CD14-positive monocyte (primary cell): Measurements from ENCODE around the gene GABBR1. TPM values are rescaled to one million over a fixed set of nuclear protein-coding genes. Genes with fewer than 3 reads are reported as not detected.

Source experiments
- DNase-seq, 3 donors: peaks; one replicate each; pipeline ENCODE4 v3.0.0-alpha.2; 2011 to 2022
- H2AFZ ChIP-seq: 2 replicates; pipeline ENCODE4 v1.6.0; 2012; ENCODE audit warnings: mild to moderate bottlenecking, low read depth, low read length, inconsistent platforms; ENCODE audit not compliant: insufficient read depth, poor library complexity, severe bottlenecking
- H3K27ac ChIP-seq, 2 donors: 1 replicate in 1 of 2; 2 replicates in 1 of 2; pipeline ENCODE4 v1.5.1; 2012 to 2013; ENCODE audit warnings: low read length in 2 of 2, control low read depth in 1 of 2, inconsistent platforms in 1 of 2, low read depth in 1 of 2, mild to moderate bottlenecking in 1 of 2
- H3K27me3 ChIP-seq, 2 donors: one replicate each; pipeline versions ENCODE4 v1.6.0 to v1.6.1; 2011 to 2013; ENCODE audit warnings: low read length in 2 of 2; ENCODE audit not compliant: control insufficient read depth in 2 of 2, insufficient read depth in 2 of 2
- H3K36me3 ChIP-seq, 2 donors: replicated peaks in 1 of 2; 1 replicate in 1 of 2; 2 replicates in 1 of 2; pipeline versions ENCODE4 v1.5.1 to v1.6.1; 2012 to 2013; ENCODE audit warnings: low read length in 2 of 2, control low read depth in 1 of 2, inconsistent platforms in 1 of 2, mild to moderate bottlenecking in 1 of 2; ENCODE audit not compliant: insufficient read depth in 2 of 2, control insufficient read depth in 1 of 2
- H3K4me1 ChIP-seq, 2 donors: 1 replicate in 1 of 2; 2 replicates in 1 of 2; pipeline versions ENCODE4 v1.5.1 to v1.6.1; 2012 to 2013; ENCODE audit warnings: low read length in 2 of 2, control low read depth in 1 of 2, inconsistent platforms in 1 of 2, mild to moderate bottlenecking in 1 of 2, moderate library complexity in 1 of 2; ENCODE audit not compliant: insufficient read depth in 2 of 2, control insufficient read depth in 1 of 2
- H3K4me2 ChIP-seq: replicated peaks from 2 replicates; pipeline ENCODE3; 2012; ENCODE audit warnings: low read length, moderate library complexity, mild to moderate bottlenecking; ENCODE audit not compliant: poor library complexity, severe bottlenecking; ENCODE audit errors: extremely low read depth
- H3K4me3 ChIP-seq, 3 experiments: fragments of 200-600 bp in 1 of 3; sonication (generic) in 1 of 3; replicated peaks in 1 of 3; 1 replicate in 2 of 3; 2 replicates in 1 of 3; pipeline ENCODE4 v1.5.1; 2011 to 2013; ENCODE audit warnings: low read length in 3 of 3, mild to moderate bottlenecking in 3 of 3, control low read depth in 2 of 3, low read depth in 2 of 3, inconsistent platforms in 1 of 3, moderate library complexity in 1 of 3
- H3K79me2 ChIP-seq: 2 replicates; pipeline ENCODE4 v1.6.0; 2012; ENCODE audit warnings: mild to moderate bottlenecking, control low read depth, inconsistent platforms, low read length, moderate library complexity; ENCODE audit not compliant: insufficient read depth
- H3K9ac ChIP-seq: 2 replicates; pipeline ENCODE4 v1.6.0; 2017; ENCODE audit warnings: low read length, mild to moderate bottlenecking; ENCODE audit not compliant: insufficient read depth, poor library complexity, severe bottlenecking
- H3K9me3 ChIP-seq, 2 donors: replicated peaks in 1 of 2; 1 replicate in 1 of 2; 2 replicates in 1 of 2; pipeline versions ENCODE4 v1.5.1 to v1.6.1; 2012 to 2013; ENCODE audit warnings: low read length in 2 of 2, control low read depth in 1 of 2; ENCODE audit not compliant: control insufficient read depth in 1 of 2, insufficient read depth in 1 of 2
- H4K20me1 ChIP-seq: 2 replicates; pipeline ENCODE4 v1.6.0; 2012; ENCODE audit warnings: mild to moderate bottlenecking, low read length, control low read depth, moderate library complexity; ENCODE audit not compliant: insufficient read depth
- H3K27ac Mint-ChIP-seq, 7 donors: one replicate each; pipeline ENCODE4 v1.8.0; 2020; ENCODE audit warnings: mild to moderate bottlenecking in 7 of 7, mixed read lengths in 7 of 7, moderate library complexity in 6 of 7, inconsistent platforms in 2 of 7
- H3K27me3 Mint-ChIP-seq, 3 donors: one replicate each; pipeline ENCODE4 v1.8.0; 2021 to 2022; ENCODE audit warnings: low read depth in 3 of 3, mild to moderate bottlenecking in 3 of 3, mixed read lengths in 3 of 3, moderate library complexity in 3 of 3, inconsistent platforms in 1 of 3
- H3K36me3 Mint-ChIP-seq, 2 donors: one replicate each; pipeline ENCODE4 v1.8.0; 2020; ENCODE audit warnings: mixed read lengths in 2 of 2, inconsistent platforms in 1 of 2, mild to moderate bottlenecking in 1 of 2
- H3K4me1 Mint-ChIP-seq: one replicate; pipeline ENCODE4 v1.8.0; 2020; ENCODE audit warnings: mild to moderate bottlenecking, mixed read lengths
- H3K4me3 Mint-ChIP-seq, 2 donors: one replicate each; pipeline ENCODE4 v1.8.0; 2020; ENCODE audit warnings: mild to moderate bottlenecking in 2 of 2, mixed read lengths in 2 of 2, moderate library complexity in 1 of 2
- H3K9me3 Mint-ChIP-seq, 7 donors: one replicate each; pipeline ENCODE4 v1.8.0; 2020 to 2022; ENCODE audit warnings: mixed read lengths in 7 of 7, mild to moderate bottlenecking in 6 of 7, moderate library complexity in 6 of 7, inconsistent platforms in 2 of 7
- WGBS: methylation state at CpG from one replicate; pipeline ENCODE4 v1.1.5; 2013; ENCODE audit warnings: missing lambda C conversion rate; ENCODE audit not compliant: insufficient coverage; 5-methylcytosine and 5-hydroxymethylcytosine counted together
- intact Hi-C, 2 donors: fragments of 100-400 bp; cut with micrococcal nuclease; formaldehyde crosslinking; loops; one replicate each; pipeline versions ENCODE4 v1.15.0 to v1.15.1; 2023
- polyA plus RNA-seq, 3 donors: library from polyadenylated mRNA; depleted of rRNA in 1 of 3; unstranded in 2 of 3; stranded (reverse) in 1 of 3; fragments of 300-500 nt in 2 of 3; fragments of >200 nt in 1 of 3; fragmentation: Illumina TruSeq in 2 of 3; gene quantifications; 1 replicate in 2 of 3; 2 replicates in 1 of 3; pipeline ENCODE4 v1.2.3, GENCODE V29; 2012 to 2021
- TF ChIP-seq, protein P1 (sequence below): fragments of 200-600 bp; IDR thresholded peaks from one replicate; pipeline ENCODE4 v1.8.0; 2022; ENCODE audit warnings: antibody characterized with exemption, mild to moderate bottlenecking

The GABBR1 gene
- polyA plus RNA-seq, 3 donors: 0.91 to 228 (median 1.8) TPM

- H3K4me2 ChIP-seq: no peak overlapping the region
- no peaks in the 10 kb centered on the region for H3K79me2 ChIP-seq
- H3K27me3 ChIP-seq: no peaks in the 10 kb centered on the region
- Mint-ChIP-seq H3K9me3 (peaks cover 0 to 5% (median 0%) of the 10 kb centered on the region in 7 donors), H3K36me3 (no peaks in the 10 kb centered on the region), H3K4me3 (no peak overlapping the region), H3K27me3 (peaks cover 3 to 6% (median 5%) of the 10 kb centered on the region in 3 donors), H3K27ac (no peak overlapping the region), H3K4me1 (no peaks in the 10 kb centered on the region)
- no peak overlapping the region for H3K9ac ChIP-seq
- no peaks in the 10 kb centered on the region for H3K9me3 ChIP-seq
- intact Hi-C loops: no loop called here
- H2AFZ ChIP-seq: no peak overlapping the region
- DNase-seq: no peak
- no peak overlapping the region for H3K27ac ChIP-seq
- H3K4me1 ChIP-seq: no peaks in the 10 kb centered on the region
- H3K36me3 ChIP-seq: no peaks in the 10 kb centered on the region
- no peaks in the 10 kb centered on the region for H4K20me1 ChIP-seq
- H3K4me3 ChIP-seq: no peak overlapping the region
- TF ChIP-seq, protein P1, sequence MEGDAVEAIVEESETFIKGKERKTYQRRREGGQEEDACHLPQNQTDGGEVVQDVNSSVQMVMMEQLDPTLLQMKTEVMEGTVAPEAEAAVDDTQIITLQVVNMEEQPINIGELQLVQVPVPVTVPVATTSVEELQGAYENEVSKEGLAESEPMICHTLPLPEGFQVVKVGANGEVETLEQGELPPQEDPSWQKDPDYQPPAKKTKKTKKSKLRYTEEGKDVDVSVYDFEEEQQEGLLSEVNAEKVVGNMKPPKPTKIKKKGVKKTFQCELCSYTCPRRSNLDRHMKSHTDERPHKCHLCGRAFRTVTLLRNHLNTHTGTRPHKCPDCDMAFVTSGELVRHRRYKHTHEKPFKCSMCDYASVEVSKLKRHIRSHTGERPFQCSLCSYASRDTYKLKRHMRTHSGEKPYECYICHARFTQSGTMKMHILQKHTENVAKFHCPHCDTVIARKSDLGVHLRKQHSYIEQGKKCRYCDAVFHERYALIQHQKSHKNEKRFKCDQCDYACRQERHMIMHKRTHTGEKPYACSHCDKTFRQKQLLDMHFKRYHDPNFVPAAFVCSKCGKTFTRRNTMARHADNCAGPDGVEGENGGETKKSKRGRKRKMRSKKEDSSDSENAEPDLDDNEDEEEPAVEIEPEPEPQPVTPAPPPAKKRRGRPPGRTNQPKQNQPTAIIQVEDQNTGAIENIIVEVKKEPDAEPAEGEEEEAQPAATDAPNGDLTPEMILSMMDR: no peak
- 92% methylated on average over 2 of the region's 3 CpGs for WGBS
Observed at GRCh38 chr6:29529956-29530355, 103.0 kb downstream of the GABBR1 start.

- TF ChIP-seq, protein P1: no peak
- Histone ChIP-seq H3K36me3 (no peaks in the 10 kb centered on the region), H3K4me1 (no peaks in the 10 kb centered on the region), H3K27ac (no peak overlapping the region), H2AFZ (no peak overlapping the region), H3K4me2 (no peak overlapping the region), H3K79me2 (no peaks in the 10 kb centered on the region), H3K9me3 (peaks cover 0 to 3% of the 10 kb centered on the region in 2 donors), H3K4me3 (no peak overlapping the region), H3K9ac (no peak overlapping the region), H3K27me3 (no peaks in the 10 kb centered on the region), H4K20me1 (no peaks in the 10 kb centered on the region)
- Mint-ChIP-seq H3K27ac (no peak overlapping the region), H3K36me3 (no peaks in the 10 kb centered on the region), H3K9me3 (peaks cover 0 to 9% (median 3%) of the 10 kb centered on the region in 7 donors), H3K4me3 (no peak overlapping the region), H3K27me3 (peaks cover 3 to 8% (median 5%) of the 10 kb centered on the region in 3 donors), H3K4me1 (no peaks in the 10 kb centered on the region)
- intact Hi-C loops: no loop called here
- WGBS: 95% methylated on average over 2 of the region's 2 CpGs
- DNase-seq: no peak
Observed at GRCh38 chr6:29528988-29529560, 103.9 kb downstream of the GABBR1 start.
